ENCODE data around the gene PSEN1.

DNA sequence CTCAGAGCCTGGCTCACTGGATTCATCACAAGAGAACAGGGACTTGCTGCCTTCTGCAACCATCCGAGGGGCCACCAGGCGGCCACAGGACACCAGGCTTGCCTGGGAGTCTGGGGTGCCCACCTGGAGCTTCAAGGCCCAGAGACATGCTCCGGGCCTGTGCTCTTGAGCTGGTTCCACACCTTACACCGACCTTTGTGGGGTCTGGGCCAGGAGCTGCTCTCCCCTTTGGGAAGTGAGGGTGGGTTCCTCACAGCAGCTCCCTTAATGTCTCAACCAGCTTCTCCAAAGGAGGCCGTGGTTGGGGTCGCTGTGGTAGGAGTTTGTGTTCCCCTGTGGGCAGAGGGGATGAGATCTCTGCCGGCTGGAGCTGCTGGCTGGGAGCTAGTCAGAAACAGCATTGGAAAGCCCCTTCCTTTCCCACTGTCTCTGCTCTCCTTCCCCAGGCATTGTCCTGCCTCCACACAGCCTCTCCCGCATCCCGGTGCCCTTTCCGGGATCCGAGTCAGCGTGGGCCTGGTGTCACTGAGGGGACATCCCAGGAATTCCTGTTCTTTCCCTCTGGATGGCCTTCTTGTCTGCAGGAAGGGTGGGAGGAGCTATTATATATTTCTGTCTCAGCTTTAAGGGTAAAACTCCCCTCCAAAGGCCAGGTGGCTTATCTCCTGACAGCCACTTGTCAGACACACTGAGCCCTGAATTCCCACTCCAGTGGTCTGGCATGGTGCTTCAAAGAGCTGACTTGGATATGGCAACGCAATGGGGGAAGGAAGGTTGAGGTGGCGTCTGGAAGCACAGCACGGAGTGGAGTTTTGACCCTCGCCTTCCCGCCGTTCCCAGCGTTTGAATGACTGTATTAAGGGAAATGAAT lies 95.9 kb downstream of the PSEN1 start:
- TF ChIP-seq, protein P1, sequence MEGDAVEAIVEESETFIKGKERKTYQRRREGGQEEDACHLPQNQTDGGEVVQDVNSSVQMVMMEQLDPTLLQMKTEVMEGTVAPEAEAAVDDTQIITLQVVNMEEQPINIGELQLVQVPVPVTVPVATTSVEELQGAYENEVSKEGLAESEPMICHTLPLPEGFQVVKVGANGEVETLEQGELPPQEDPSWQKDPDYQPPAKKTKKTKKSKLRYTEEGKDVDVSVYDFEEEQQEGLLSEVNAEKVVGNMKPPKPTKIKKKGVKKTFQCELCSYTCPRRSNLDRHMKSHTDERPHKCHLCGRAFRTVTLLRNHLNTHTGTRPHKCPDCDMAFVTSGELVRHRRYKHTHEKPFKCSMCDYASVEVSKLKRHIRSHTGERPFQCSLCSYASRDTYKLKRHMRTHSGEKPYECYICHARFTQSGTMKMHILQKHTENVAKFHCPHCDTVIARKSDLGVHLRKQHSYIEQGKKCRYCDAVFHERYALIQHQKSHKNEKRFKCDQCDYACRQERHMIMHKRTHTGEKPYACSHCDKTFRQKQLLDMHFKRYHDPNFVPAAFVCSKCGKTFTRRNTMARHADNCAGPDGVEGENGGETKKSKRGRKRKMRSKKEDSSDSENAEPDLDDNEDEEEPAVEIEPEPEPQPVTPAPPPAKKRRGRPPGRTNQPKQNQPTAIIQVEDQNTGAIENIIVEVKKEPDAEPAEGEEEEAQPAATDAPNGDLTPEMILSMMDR (IDR thresholded peaks at IDR 0.05), result no peak
- no peak for TF ChIP-seq POLR2A (IDR thresholded peaks at IDR 0.05)
